C4-2B (cell line): Measurements from ENCODE around the gene CTNNA3.

Experiments
- ZFX ChIP-seq: fragments of 450-650 bp; IDR thresholded peaks from 2 replicates; pipeline ENCODE4 v1.6.1; 2017
- TF ChIP-seq, protein P1 (sequence below): fragments of 450-650 bp; conservative IDR thresholded peaks from 2 replicates; pipeline ENCODE4 v1.5.1; 2017; ENCODE audit warnings: mild to moderate bottlenecking

DNA sequence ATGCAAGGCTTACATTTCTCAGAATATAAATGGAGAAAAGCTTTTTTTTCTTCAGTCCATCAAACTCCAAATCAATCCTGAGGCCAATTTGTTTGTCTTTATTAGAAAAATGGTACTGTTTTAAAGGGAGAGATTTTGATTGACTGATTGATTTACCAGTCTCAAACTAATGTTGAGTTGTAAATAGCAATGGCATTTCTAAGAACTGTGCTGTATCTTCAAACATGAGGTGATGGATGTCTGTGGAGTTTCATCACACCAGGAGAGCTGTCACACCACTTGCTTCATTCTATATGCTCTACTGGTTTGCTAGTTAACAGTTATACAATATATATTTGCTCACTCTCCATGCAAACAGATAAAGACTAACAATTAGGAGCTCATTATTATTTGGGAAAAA lies 809.1 kb downstream of the CTNNA3 start:
- TF ChIP-seq, protein P1, sequence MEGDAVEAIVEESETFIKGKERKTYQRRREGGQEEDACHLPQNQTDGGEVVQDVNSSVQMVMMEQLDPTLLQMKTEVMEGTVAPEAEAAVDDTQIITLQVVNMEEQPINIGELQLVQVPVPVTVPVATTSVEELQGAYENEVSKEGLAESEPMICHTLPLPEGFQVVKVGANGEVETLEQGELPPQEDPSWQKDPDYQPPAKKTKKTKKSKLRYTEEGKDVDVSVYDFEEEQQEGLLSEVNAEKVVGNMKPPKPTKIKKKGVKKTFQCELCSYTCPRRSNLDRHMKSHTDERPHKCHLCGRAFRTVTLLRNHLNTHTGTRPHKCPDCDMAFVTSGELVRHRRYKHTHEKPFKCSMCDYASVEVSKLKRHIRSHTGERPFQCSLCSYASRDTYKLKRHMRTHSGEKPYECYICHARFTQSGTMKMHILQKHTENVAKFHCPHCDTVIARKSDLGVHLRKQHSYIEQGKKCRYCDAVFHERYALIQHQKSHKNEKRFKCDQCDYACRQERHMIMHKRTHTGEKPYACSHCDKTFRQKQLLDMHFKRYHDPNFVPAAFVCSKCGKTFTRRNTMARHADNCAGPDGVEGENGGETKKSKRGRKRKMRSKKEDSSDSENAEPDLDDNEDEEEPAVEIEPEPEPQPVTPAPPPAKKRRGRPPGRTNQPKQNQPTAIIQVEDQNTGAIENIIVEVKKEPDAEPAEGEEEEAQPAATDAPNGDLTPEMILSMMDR, result no peak
- no peak for TF ChIP-seq ZFX
